Stomach (tissue), 9 donors: ENCODE data around the gene GAPVD1. TPM values are rescaled to one million over a fixed set of nuclear protein-coding genes. Genes with fewer than 3 reads are reported as not detected.

ENCODE experiments used
- DNase-seq, 2 donors: peaks; one replicate each; pipeline versions ENCODE4 v3.0.0 to v3.0.0-alpha.2; 2013 to 2019
- H3K27ac ChIP-seq, 5 donors: fragments of 200-600 bp in 4 of 5; sonication (generic) in 4 of 5; one replicate each; pipeline ENCODE4 v1.5.1; 2013 to 2019; ENCODE audit warnings: mild to moderate bottlenecking in 1 of 5, moderate library complexity in 1 of 5
- H3K27me3 ChIP-seq, 3 donors: fragments of 200-600 bp; sonication (generic); one replicate each; pipeline ENCODE4 v1.5.1; 2017 to 2019; ENCODE audit warnings: mixed run types in 1 of 3
- H3K36me3 ChIP-seq, 4 donors: fragments of 200-600 bp; sonication (generic); 1 replicate in 3 of 4; 2 replicates in 1 of 4; pipeline ENCODE4 v1.5.1; 2016 to 2019
- H3K4me1 ChIP-seq, 4 donors: fragments of 200-600 bp; sonication (generic); one replicate each; pipeline ENCODE4 v1.5.1; 2016 to 2019
- H3K4me3 ChIP-seq, 4 donors: fragments of 200-600 bp; sonication (generic) in 3 of 4; one replicate each; pipeline ENCODE4 v1.5.1; 2016 to 2019; ENCODE audit warnings: mild to moderate bottlenecking in 1 of 4
- H3K9me3 ChIP-seq, 4 donors: fragments of 200-600 bp; sonication (generic); one replicate each; pipeline ENCODE4 v1.5.1; 2016 to 2019
- EP300 ChIP-seq: sonication (generic); formaldehyde crosslinking; IDR thresholded peaks from one replicate; pipeline ENCODE4 v1.6.1; 2017; ENCODE audit warnings: antibody characterized with exemption
- POLR2A ChIP-seq, 4 donors: fragments of 450-650 bp; IDR thresholded peaks; one replicate each; pipeline ENCODE4 v1.6.1; 2016; ENCODE audit warnings: antibody characterized with exemption in 4 of 4, control low read depth in 2 of 4, mild to moderate bottlenecking in 1 of 4, moderate library complexity in 1 of 4
- POLR2AphosphoS5 ChIP-seq, 3 donors: sonication (generic); formaldehyde crosslinking; IDR thresholded peaks; one replicate each; pipeline ENCODE4 v1.6.1; 2016; ENCODE audit warnings: antibody characterized with exemption in 3 of 3
- WGBS, 5 donors: extraction: QIAGEN DNeasy Blood & Tissue Kit in 3 of 5; methylation state at CpG; one replicate each; pipeline versions ENCODE4 v1.1.5 to v1.1.7; 2013 to 2018; 5-methylcytosine and 5-hydroxymethylcytosine counted together
- intact Hi-C: fragments of 100-400 bp; cut with DNase I; formaldehyde crosslinking; loops from one replicate; pipeline ENCODE4 v1.15.1; 2023; ENCODE audit warnings: low total_unique reads
- polyA plus RNA-seq, 3 donors: library from polyadenylated mRNA; stranded (reverse); fragments of 200-250 nt; gene quantifications; one replicate each; pipeline ENCODE4 v1.2.3, GENCODE V29; 2013
- total RNA-seq, 5 donors: library from RNA; depleted of rRNA; stranded (reverse); fragments of >200 nt; gene quantifications; one replicate each; pipeline versions ENCODE4 v1.1.0 to v1.2.3, GENCODE V29; 2014 to 2016
- TF ChIP-seq, protein P1 (sequence below), 7 experiments: fragments of 450-650 bp in 4 of 7; fragments of 200-600 bp in 3 of 7; sonication (generic) in 3 of 7; IDR thresholded peaks; one replicate each; pipeline ENCODE4 v1.5.1; 2016 to 2019; ENCODE audit warnings: antibody characterized with exemption in 7 of 7, control low read depth in 2 of 7, mild to moderate bottlenecking in 1 of 7
- donor health status: healthy with polysubstance abuse.
- donor health status: Bipolar disorder and iron deficiency.
- donor health status: healthy.

Gene GAPVD1
- total and polyA plus RNA-seq, 8 donors, result 3.9 to 140 (median 26.2) TPM

DNA sequence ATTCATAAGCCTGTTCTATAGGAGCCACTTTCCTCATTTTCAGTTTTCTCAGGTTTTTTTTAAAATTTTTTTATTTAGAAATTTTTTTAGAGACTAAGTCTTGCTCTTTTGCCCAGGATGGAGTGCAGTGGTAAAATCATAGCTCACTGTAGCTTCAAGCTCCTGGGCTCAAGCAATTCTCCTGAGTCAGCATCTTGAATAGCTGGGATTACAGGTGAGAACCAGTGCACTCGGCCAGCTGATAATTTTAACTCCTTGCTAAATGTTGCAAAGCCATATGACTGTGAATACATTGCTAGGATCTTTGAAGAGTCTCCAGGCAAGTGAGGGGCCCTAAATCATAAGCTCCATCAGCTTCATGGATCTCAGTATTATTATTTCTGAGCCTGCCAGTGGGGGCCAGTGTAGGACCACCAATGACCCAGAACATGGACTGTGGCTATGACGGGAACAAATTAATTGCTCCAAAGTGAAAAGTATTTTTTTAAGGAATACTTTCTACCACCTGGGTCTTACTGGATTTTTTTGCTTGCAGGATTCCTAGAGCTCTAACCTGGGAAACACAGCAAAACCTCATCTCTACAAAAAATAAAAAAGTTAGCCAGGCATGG is 5.7 kb upstream of the GAPVD1 start:
- Histone ChIP-seq H3K27me3 (no peaks in the 10 kb centered on the region), H3K36me3 (no peaks in the 10 kb centered on the region), H3K27ac (no peak overlapping the region), H3K9me3 (no peaks in the 10 kb centered on the region), H3K4me3 (no peak overlapping the region), H3K4me1 (peaks cover 0 to 2% (median 0%) of the 10 kb centered on the region in 4 donors)
- DNase-seq, result peak in 1 of 2 donors; percentile 60
- TF ChIP-seq EP300, result no peak
- TF ChIP-seq, protein P1, sequence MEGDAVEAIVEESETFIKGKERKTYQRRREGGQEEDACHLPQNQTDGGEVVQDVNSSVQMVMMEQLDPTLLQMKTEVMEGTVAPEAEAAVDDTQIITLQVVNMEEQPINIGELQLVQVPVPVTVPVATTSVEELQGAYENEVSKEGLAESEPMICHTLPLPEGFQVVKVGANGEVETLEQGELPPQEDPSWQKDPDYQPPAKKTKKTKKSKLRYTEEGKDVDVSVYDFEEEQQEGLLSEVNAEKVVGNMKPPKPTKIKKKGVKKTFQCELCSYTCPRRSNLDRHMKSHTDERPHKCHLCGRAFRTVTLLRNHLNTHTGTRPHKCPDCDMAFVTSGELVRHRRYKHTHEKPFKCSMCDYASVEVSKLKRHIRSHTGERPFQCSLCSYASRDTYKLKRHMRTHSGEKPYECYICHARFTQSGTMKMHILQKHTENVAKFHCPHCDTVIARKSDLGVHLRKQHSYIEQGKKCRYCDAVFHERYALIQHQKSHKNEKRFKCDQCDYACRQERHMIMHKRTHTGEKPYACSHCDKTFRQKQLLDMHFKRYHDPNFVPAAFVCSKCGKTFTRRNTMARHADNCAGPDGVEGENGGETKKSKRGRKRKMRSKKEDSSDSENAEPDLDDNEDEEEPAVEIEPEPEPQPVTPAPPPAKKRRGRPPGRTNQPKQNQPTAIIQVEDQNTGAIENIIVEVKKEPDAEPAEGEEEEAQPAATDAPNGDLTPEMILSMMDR (IDR thresholded peaks at IDR 0.05), result peak in 2 of 7 experiments; percentile 18 to 23
- intact Hi-C loops, result no loop called here
- 20 to 37% (median 31%) methylated on average over 2 of the region's 2 CpGs for WGBS, 5 donors

DNA sequence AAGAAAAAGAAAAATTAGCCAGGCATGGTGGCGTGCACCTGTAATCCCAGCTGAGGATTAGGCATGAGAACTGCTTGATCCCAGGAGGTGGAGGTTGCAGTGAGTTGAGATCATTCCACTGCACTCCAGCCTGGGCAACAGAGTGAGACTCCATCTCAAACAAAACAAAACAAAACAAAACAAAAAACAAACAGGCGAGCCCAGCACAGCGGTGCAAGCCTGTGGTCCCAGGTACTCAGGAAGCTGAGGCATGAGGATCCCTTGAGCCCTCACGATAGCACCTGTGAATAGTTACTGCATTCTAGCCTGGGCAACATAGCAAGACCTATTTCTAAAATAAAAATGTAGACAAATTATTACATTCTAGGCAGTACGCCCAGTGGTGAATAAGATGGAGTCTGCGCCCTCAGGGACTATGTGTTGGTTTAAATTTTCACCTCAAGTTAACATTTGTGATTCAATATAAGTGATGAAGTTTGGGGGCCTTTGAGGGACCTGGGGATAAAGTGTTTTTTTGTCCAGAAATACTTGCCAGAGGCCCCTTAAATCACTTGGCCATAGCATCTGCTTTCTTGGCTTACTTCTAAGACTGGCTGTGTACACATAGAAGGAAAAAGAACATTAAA is 3.4 kb upstream of the GAPVD1 start:
- no peak for DNase-seq
- Histone ChIP-seq H3K4me1 (peaks cover 10 to 18% (median 11%) of the 10 kb centered on the region in 4 donors), H3K27ac (peak overlapping the region in 2 of 5 donors; percentile 15 to 52), H3K36me3 (no peaks in the 10 kb centered on the region), H3K4me3 (no peak overlapping the region), H3K27me3 (no peaks in the 10 kb centered on the region), H3K9me3 (no peaks in the 10 kb centered on the region)
- 86 to 95% (median 93%) methylated on average over 6 of the region's 6 CpGs for WGBS, 5 donors
- TF ChIP-seq, protein P1 (IDR thresholded peaks at IDR 0.05), result no peak
- TF ChIP-seq POLR2A (IDR thresholded peaks at IDR 0.05) (no peak), POLR2AphosphoS5 (IDR thresholded peaks at IDR 0.05) (no peak), EP300 (no peak)
- intact Hi-C loops, result no loop called here

DNA sequence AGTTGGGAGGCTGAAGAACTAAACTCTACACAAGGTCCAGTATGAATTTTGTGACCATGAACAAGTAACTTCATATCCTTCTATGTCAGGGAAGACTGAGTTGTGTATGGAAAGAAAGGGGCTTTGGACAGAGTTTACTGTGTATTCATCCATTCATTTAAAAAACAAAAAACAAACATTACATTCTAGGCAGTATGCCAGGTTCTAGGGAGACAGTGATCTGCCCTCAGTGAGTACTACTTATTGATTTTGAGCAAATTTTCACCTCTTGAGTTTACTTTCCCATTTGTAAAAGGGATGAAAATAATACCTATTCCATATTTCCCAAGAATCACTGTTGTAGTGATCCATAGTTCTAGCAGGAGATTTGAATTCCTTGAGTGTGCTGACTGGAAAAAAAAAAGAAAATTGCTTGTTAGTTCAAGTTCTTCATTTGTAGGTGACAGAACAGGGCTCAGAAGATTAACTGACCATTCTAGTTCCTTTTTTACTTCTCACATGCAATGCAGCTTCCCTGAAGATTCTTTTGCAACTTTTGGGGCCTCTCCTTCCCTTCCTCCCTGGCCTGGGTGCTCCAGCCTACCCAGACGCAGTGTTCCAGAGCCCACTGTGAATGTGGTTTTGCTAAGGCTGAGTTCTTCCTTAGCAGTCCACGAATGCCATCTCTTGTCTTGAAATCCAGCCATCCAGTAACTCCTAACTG is 2.6 kb upstream of the GAPVD1 start:
- H3K27ac ChIP-seq, result peak overlapping the region in 2 of 5 donors; percentile 15 to 52
- 64 to 75% (median 67%) methylated on average over 2 of the region's 2 CpGs for WGBS, 5 donors

DNA sequence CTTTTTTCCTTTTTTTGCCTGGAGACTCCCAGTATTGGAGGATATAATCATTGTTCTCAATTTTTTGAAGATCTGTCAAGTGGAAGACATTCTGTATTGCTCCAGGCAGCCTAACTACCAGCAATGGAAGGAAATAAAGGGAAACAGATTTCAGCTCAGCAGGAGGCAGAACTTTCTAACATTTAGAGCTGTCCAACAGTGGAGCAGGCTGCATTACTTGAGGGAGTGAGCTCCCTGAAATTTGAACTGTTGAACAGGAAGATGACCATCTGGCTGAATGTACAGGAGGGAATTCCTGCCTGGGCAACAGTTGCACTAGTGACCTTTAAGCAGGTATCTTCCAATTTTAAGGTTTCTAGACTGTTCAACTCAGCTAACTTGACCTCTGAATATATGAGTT is 1.1 kb upstream of the GAPVD1 start:
- Histone ChIP-seq H3K4me3 (no peak overlapping the region), H3K4me1 (peaks cover 15 to 40% (median 26%) of the 10 kb centered on the region in 4 donors), H3K27me3 (no peaks in the 10 kb centered on the region), H3K36me3 (peaks cover 0 to 4% (median 2%) of the 10 kb centered on the region in 4 donors), H3K27ac (peak overlapping the region in 2 of 5 donors; percentile 89 to 93), H3K9me3 (no peaks in the 10 kb centered on the region)
- no peak for DNase-seq
- TF ChIP-seq POLR2AphosphoS5 (IDR thresholded peaks at IDR 0.05) (no peak), EP300 (no peak), POLR2A (IDR thresholded peaks at IDR 0.05) (no peak)
- TF ChIP-seq, protein P1 (IDR thresholded peaks at IDR 0.05), result no peak
- intact Hi-C loops, result no loop called here

More for the DNA sequence above, 2.6 kb upstream of the GAPVD1 start:
- TF ChIP-seq EP300 (no peak), POLR2A (IDR thresholded peaks at IDR 0.05) (no peak)
- TF ChIP-seq, protein P1 (IDR thresholded peaks at IDR 0.05), result no peak
- Histone ChIP-seq H3K4me1 (peaks cover 15 to 25% (median 18%) of the 10 kb centered on the region in 4 donors), H3K9me3 (no peaks in the 10 kb centered on the region), H3K36me3 (no peaks in the 10 kb centered on the region), H3K4me3 (no peak overlapping the region), H3K27me3 (no peaks in the 10 kb centered on the region)
- no peak for DNase-seq
- intact Hi-C loops, result no loop called here
